Right lobe of liver (tissue), 6 donors: ENCODE results near the gene ADGRE3. TPM values are rescaled to one million over a fixed set of nuclear protein-coding genes. Genes with fewer than 3 reads are reported as not detected.
"Not testable (repeated sequence)": the region's sequence is repeated elsewhere in the genome, so short reads cannot be mapped to it uniquely, and the experiment has no call there.

ENCODE experiments used
- ATAC-seq, 4 donors: fragments of 200-7000 bp; cut with Tn5 transposase; one replicate each; pipeline ENCODE4 v1.9.1; 2020; ENCODE audit warnings: mild to moderate bottlenecking in 4 of 4, moderate library complexity in 4 of 4
- DNase-seq, 3 donors: peaks; one replicate each; pipeline ENCODE4 v3.0.0-alpha.2; 2020
- H3K27ac ChIP-seq, 3 donors: fragments of 200-600 bp; one replicate each; pipeline ENCODE4 v1.8.0; 2022
- H3K27me3 ChIP-seq, 2 donors: fragments of 200-600 bp; one replicate each; pipeline ENCODE4 v1.8.0; 2022
- H3K36me3 ChIP-seq, 4 donors: fragments of 200-600 bp; sonication (generic) in 1 of 4; one replicate each; pipeline versions ENCODE4 v1.5.1 to v1.8.0; 2017 to 2022; ENCODE audit warnings: control low read depth in 1 of 4
- H3K4me1 ChIP-seq, 4 donors: fragments of 200-600 bp; sonication (generic) in 1 of 4; one replicate each; pipeline versions ENCODE4 v1.5.1 to v1.8.0; 2017 to 2022; ENCODE audit warnings: control low read depth in 1 of 4
- H3K4me3 ChIP-seq, 3 donors: fragments of 200-600 bp; one replicate each; pipeline ENCODE4 v1.8.0; 2022
- H3K9me3 ChIP-seq, 4 donors: fragments of 200-600 bp; sonication (generic) in 1 of 4; one replicate each; pipeline versions ENCODE4 v1.5.1 to v1.8.0; 2017 to 2022; ENCODE audit warnings: control low read depth in 1 of 4
- CTCF ChIP-seq, 4 donors: fragments of 200-600 bp in 3 of 4; fragments of 450-650 bp in 1 of 4; IDR thresholded peaks; one replicate each; pipeline versions ENCODE4 v1.5.1 to v1.8.0; 2016 to 2022; ENCODE audit warnings: antibody characterized with exemption in 4 of 4, mild to moderate bottlenecking in 2 of 4
- POLR2A ChIP-seq: fragments of 450-650 bp; IDR thresholded peaks from one replicate; pipeline ENCODE4 v1.6.1; 2017; ENCODE audit warnings: antibody characterized with exemption, mild to moderate bottlenecking
- WGBS: methylation state at CpG from one replicate; pipeline ENCODE4 v1.1.6; 2018; ENCODE audit warnings: low coverage, low lambda C conversion rate; ENCODE audit not compliant: insufficient coverage; ENCODE audit errors: missing lambda C conversion rate; 5-methylcytosine and 5-hydroxymethylcytosine counted together
- intact Hi-C, 2 donors: fragments of 100-400 bp; cut with DNase I; formaldehyde crosslinking; loops; one replicate each; pipeline versions ENCODE4 v1.11.2 to v1.14.1; 2022
- total RNA-seq, 6 experiments: library from RNA; depleted of rRNA in 2 of 6; stranded (reverse); fragments of >200 nt in 2 of 6; fragmentation: NEBNext Ultra II Directional in 3 of 6; extraction: Animal tissue kit (Norgen Biotek cat#: 25700) in 3 of 6; gene quantifications; one replicate each; pipeline versions ENCODE4 v1.1.0 to v1.2.4, GENCODE V29; 2016 to 2023
- donor health status: DM: no; HTN: yes; CAD: no.
- donor health status: DM: no; HTN: no; CAD: no.
- donor health status: DM: no; HTN: no; CAD: no.
- donor health status: DM: no; HTN: yes; CAD: no.
- donor health status: DM: no; HTN: yes; CAD: no.

ADGRE3 gene
- total RNA-seq, 6 experiments from 2014 or later = 0.09 to 0.53 (median 0.24) TPM; not detected in 2

GRCh38 chr19:14639536-14640277 lies 34.9 kb downstream of the ADGRE3 start:
- H3K36me3 ChIP-seq = no peaks in the 10 kb centered on the region
- H3K9me3 ChIP-seq = no peaks in the 10 kb centered on the region
- ATAC-seq (no peak), DNase-seq (no peak)
- intact Hi-C loops = no loop called here
- no peak overlapping the region for H3K27ac ChIP-seq
- no peak for TF ChIP-seq CTCF (IDR thresholded peaks at IDR 0.05)
- TF ChIP-seq POLR2A = no peak
- no peaks in the 10 kb centered on the region for H3K4me1 ChIP-seq
- no peak overlapping the region for H3K4me3 ChIP-seq
- 44% methylated on average over 4 of the region's 4 CpGs for WGBS
- H3K27me3 ChIP-seq = no peaks in the 10 kb centered on the region

- no peaks in the 10 kb centered on the region for H3K4me1 ChIP-seq
- intact Hi-C loops = no loop called here
- no peak for ATAC-seq
- no peak for TF ChIP-seq POLR2A
- no peak for TF ChIP-seq CTCF (IDR thresholded peaks at IDR 0.05)
- H3K36me3 ChIP-seq = no peaks in the 10 kb centered on the region
- no peak for DNase-seq
- no peaks in the 10 kb centered on the region for H3K9me3 ChIP-seq
- WGBS = 5% methylated on average over 1 of the region's 1 CpG
- H3K27me3 ChIP-seq = no peaks in the 10 kb centered on the region
- no peak overlapping the region for H3K27ac ChIP-seq
- no peak overlapping the region for H3K4me3 ChIP-seq
Observed at GRCh38 chr19:14632286-14632685, 42.4 kb downstream of the ADGRE3 start.

- intact Hi-C loops = no loop called here
- Histone ChIP-seq H3K27ac (no peak overlapping the region), H3K9me3 (no peaks in the 10 kb centered on the region), H3K4me1 (no peaks in the 10 kb centered on the region), H3K27me3 (no peaks in the 10 kb centered on the region), H3K36me3 (no peaks in the 10 kb centered on the region), H3K4me3 (no peak overlapping the region)
- TF ChIP-seq POLR2A (no peak), CTCF (IDR thresholded peaks at IDR 0.05) (no peak)
- DNase-seq (no peak), ATAC-seq (no peak)
- WGBS = 55% methylated on average over 1 of the region's 1 CpG
Observed at GRCh38 chr19:14629557-14629956, 45.1 kb downstream of the ADGRE3 start.

- H3K27ac ChIP-seq, H3K27me3 ChIP-seq, ATAC-seq, H3K4me1 ChIP-seq, H3K9me3 ChIP-seq, H3K36me3 ChIP-seq, intact Hi-C loops, H3K4me3 ChIP-seq, DNase-seq: not testable (repeated sequence)
- 50% methylated on average over 6 of the region's 6 CpGs for WGBS
Observed at GRCh38 chr19:14624491-14624890, 50.2 kb downstream of the ADGRE3 start.

- no peak for TF ChIP-seq POLR2A
- TF ChIP-seq CTCF (IDR thresholded peaks at IDR 0.05) = no peak
- H3K27me3 ChIP-seq = no peaks in the 10 kb centered on the region
- intact Hi-C loops = no loop called here
- H3K9me3 ChIP-seq = no peaks in the 10 kb centered on the region
- no peak overlapping the region for H3K4me3 ChIP-seq
- ATAC-seq (no peak), DNase-seq (no peak)
- H3K27ac ChIP-seq = no peak overlapping the region
- no peaks in the 10 kb centered on the region for H3K4me1 ChIP-seq
- no peaks in the 10 kb centered on the region for H3K36me3 ChIP-seq
Observed at GRCh38 chr19:14619404-14619803, 55.2 kb downstream of the ADGRE3 start.
